ENCODE data around the gene YARS2. TPM values are rescaled to one million over a fixed set of nuclear protein-coding genes. Genes with fewer than 3 reads are reported as not detected.

Gene YARS2
- total and polyA plus RNA-seq, 9 of the 15 experiments (the other 6 are each of a cell fraction or from before 2014, with no cell fraction given): 15.2 to 40.9 (median 28.7) TPM

- TF ChIP-seq CEBPG (CRISPR knock-in tag; IDR thresholded peaks at IDR 0.05): no peak; the same call in 1 of the 2 replicates
- TF ChIP-seq CEBPG (tag; conservative IDR thresholded peaks at IDR 0.05 in 1 of 2, IDR thresholded peaks at IDR 0.05 in 1 of 2): no peak
- TF ChIP-seq THAP12 (CRISPR knock-in tag; IDR thresholded peaks at IDR 0.05): 0 out of 2 replicates have a peak, but pooled peaks have one; percentile 19
- TF ChIP-seq MLLT1 (IDR thresholded peaks at IDR 0.05): no peak
- TF ChIP-seq KLF13 (tag; IDR thresholded peaks at IDR 0.05; ENCODE audit: borderline replicate concordance, low read depth): no peak
- no peak for TF ChIP-seq U2AF1 (optimal IDR thresholded peaks at IDR 0.05; ENCODE audit: low read depth, low read length)
- TF ChIP-seq HOMEZ (CRISPR knock-in tag; IDR thresholded peaks at IDR 0.05): no peak
- peak; percentile 88; the same call in 1 of the 2 replicates for TF ChIP-seq RBFOX2 (IDR thresholded peaks at IDR 0.05; ENCODE audit: low read depth, low read length)
- TF ChIP-seq ESRRB (CRISPR knock-in tag; IDR thresholded peaks at IDR 0.05; ENCODE audit: borderline replicate concordance): no peak
- TF ChIP-seq ETS2 (tag; IDR thresholded peaks at IDR 0.05; ENCODE audit: borderline replicate concordance, poor library complexity, severe bottlenecking): no peak
- no peak for TF ChIP-seq HINFP (tag; conservative IDR thresholded peaks at IDR 0.05; ENCODE audit: low read depth)
- TF ChIP-seq TFAP4 (CRISPR knock-in tag; IDR thresholded peaks at IDR 0.05; ENCODE audit: borderline replicate concordance): peak; percentile 84
- no peak for TF ChIP-seq CSDE1 (IDR thresholded peaks at IDR 0.05)
- TF ChIP-seq BRCA1 (IDR thresholded peaks at IDR 0.05): no peak
- 0 out of 2 replicates have a peak, but pooled peaks have one; percentile 43 for TF ChIP-seq BRCA1 (CRISPR knock-in tag; IDR thresholded peaks at IDR 0.05)
- TF ChIP-seq TBP (optimal IDR thresholded peaks at IDR 0.05; ENCODE audit: low read depth, low read length): peak; percentile 47
Measured at GRCh38 chr12:32755051-32755653, 545 bp downstream of the YARS2 start (continued).

All from K562 (cell line).